ENCODE measurements around the gene RPL10. TPM values are rescaled to one million over a fixed set of nuclear protein-coding genes. Genes with fewer than 3 reads are reported as not detected.

The RPL10 gene
- total and polyA plus RNA-seq, 2 of the 8 experiments (the other 6 are each of a cell fraction or from before 2014, with no cell fraction given) = 2,633 to 4,293 TPM

GRCh38 chrX:154360155-154360713 lies 37.9 kb upstream of the RPL10 start:
- H3K18ac ChIP-seq (ENCODE audit: extremely low read depth, low read length) = no peak overlapping the region
- no peak for FAIRE-seq
- H3K56ac ChIP-seq (replicated peaks; ENCODE audit: insufficient read length, low read depth, low read length) = no peak overlapping the region
- H3K9ac ChIP-seq (replicated peaks in 1 of 4; ENCODE audit: extremely low read depth in 1 of 4, low read depth in 3 of 4, low read length in 3 of 4) = no peak overlapping the region
- H3K79me1 ChIP-seq (ENCODE audit: low read depth, low read length) = no peaks in the 10 kb centered on the region; the same call in 1 of the 2 replicates
- no peaks in the 10 kb centered on the region for H3K4me1 ChIP-seq (replicated peaks in 1 of 4; ENCODE audit: control insufficient read depth in 3 of 4, insufficient read depth in 4 of 4, low read length in 3 of 4)
- 100% methylated on average over 11 of the region's 34 CpGs; no CpG with 5 or more reads in 1 of the 2 experiments for WGBS, 2 experiments (ENCODE audit: extremely low coverage in 1 of 2, insufficient coverage in 1 of 2, insufficient read length in 1 of 2, insufficient replicate concordance in 2 of 2, low coverage in 1 of 2, low lambda C conversion rate in 2 of 2, missing lambda C conversion rate in 1 of 2)
- H2BK15ac ChIP-seq (ENCODE audit: low read length) = no peak overlapping the region
- H3K9me3 ChIP-seq (ENCODE audit: insufficient read depth in 2 of 2, low read depth in 1 of 2, low read length in 1 of 2) = no peaks in the 10 kb centered on the region
- no peak for DNase-seq (ENCODE audit: low read depth in 1 of 2, low spot score in 2 of 2)
- no peak overlapping the region for H3K4me3 ChIP-seq (ENCODE audit: extremely low read depth in 1 of 4, insufficient read depth in 2 of 4, low read depth in 3 of 4, low read length in 4 of 4)
- H3K14ac ChIP-seq (ENCODE audit: insufficient read length) = no peak overlapping the region
- H3K36me3 ChIP-seq (ENCODE audit: control insufficient read depth in 2 of 4, insufficient read depth in 4 of 4, low read length in 3 of 4) = peaks cover 37 to 94% (median 73%) of the 10 kb centered on the region in 4 experiments
- H3K27me3 ChIP-seq (replicated peaks in 1 of 4; ENCODE audit: control insufficient read depth in 3 of 4, extremely low read depth in 1 of 4, insufficient read depth in 3 of 4, low read length in 3 of 4) = no peaks in the 10 kb centered on the region
- no peak overlapping the region for H3K4ac ChIP-seq (replicated peaks; ENCODE audit: insufficient read length, low read depth, low read length)
- no peak overlapping the region for H2AFZ ChIP-seq (ENCODE audit: low read length)
- H3K4me2 ChIP-seq (ENCODE audit: insufficient read depth in 1 of 2, low read depth in 2 of 2, low read length in 2 of 2) = no peak overlapping the region
- H2BK20ac ChIP-seq (ENCODE audit: low read length) = no peak overlapping the region
- H3K23ac ChIP-seq (ENCODE audit: insufficient read length) = no peak overlapping the region
- no peak overlapping the region for H2BK5ac ChIP-seq (ENCODE audit: low read depth, low read length)
- H2AK5ac ChIP-seq (ENCODE audit: low read depth, low read length) = no peak overlapping the region
- ChIA-PET POLR2A (ENCODE audit: partially characterized antibody) (interaction anchor here (0.7 to 15.6 kb wide), 4 partner anchors 5 to 170 kb away, joined by 3 to 348 read pairs (median 176); no protein-coding TSS in a partner anchor), CTCF (ENCODE audit: partially characterized antibody) (no interaction called here)
- H4K91ac ChIP-seq (replicated peaks; ENCODE audit: insufficient read length, low read length) = no peak overlapping the region
- no peak overlapping the region for H4K5ac ChIP-seq (ENCODE audit: insufficient read length, low read depth, low read length)
- no peak overlapping the region for H2BK120ac ChIP-seq (replicated peaks; ENCODE audit: low read depth, low read length)
- H3K27ac ChIP-seq (ENCODE audit: low read depth, low read length) = no peak overlapping the region
- peaks cover 0 to 10% of the 10 kb centered on the region in 2 experiments; a peak in 2 of 4 replicates for H3K79me2 ChIP-seq (ENCODE audit: control insufficient read depth in 1 of 2, insufficient read depth in 2 of 2, low read length in 2 of 2)
- H4K20me1 ChIP-seq (replicated peaks in 1 of 2; ENCODE audit: control insufficient read depth in 1 of 2, insufficient read depth in 2 of 2, low read length in 2 of 2) = peaks cover 16 to 45% of the 10 kb centered on the region in 2 experiments
- TF ChIP-seq CHD2 (IDR thresholded peaks at IDR 0.05; ENCODE audit: low read length) (no peak), POLR2A (IDR thresholded peaks at IDR 0.05; ENCODE audit: control extremely low read depth in 1 of 2, low read depth in 2 of 2, low read length in 2 of 2) (peak in 1 of 2 experiments; percentile 29; a peak in 2 of 3 replicates)
- H2BK12ac ChIP-seq (ENCODE audit: low read depth, low read length) = no peak overlapping the region
- H3K23me2 ChIP-seq (ENCODE audit: low read depth, low read length) = no peaks in the 10 kb centered on the region
- H4K8ac ChIP-seq (ENCODE audit: extremely low read depth, insufficient read depth, low read length) = no peak overlapping the region
